ENCODE measurements around the gene AFMID.

DNA sequence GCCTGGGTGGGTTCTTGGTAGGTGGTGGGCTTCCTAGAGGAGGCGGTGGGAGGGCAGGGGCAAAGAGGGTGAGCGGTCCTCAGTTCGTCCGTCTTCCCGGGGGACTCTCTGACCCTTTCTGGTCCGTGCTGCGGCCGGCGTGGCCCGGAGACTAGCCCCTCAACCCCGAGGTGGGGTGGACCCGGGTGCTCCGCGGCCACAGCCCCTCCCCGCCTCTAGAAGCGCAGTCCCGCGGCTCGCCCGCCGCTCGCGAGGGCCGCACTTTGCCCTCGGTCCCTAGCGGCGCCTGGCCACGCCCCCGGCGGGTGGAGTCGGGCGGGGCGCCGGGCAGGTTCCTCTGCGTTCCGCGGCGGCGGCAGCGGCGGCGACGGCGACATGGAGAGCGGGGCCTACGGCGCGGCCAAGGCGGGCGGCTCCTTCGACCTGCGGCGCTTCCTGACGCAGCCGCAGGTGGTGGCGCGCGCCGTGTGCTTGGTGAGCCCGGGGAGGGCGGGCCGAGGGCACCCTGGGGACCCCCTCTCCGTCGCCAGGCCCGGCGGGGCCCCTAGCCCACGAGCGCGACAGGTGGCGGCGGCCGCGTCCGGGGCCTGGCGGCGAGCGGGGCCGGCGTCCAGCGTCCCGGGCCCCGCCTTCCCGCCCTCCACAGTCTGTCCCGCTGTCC is 18.8 kb upstream of the AFMID start, which contains the start of gene SYNGR2:
- TF ChIP-seq POLR2A (IDR thresholded peaks at IDR 0.05), result peak; percentile 96 to 98
- TF ChIP-seq, protein P1, sequence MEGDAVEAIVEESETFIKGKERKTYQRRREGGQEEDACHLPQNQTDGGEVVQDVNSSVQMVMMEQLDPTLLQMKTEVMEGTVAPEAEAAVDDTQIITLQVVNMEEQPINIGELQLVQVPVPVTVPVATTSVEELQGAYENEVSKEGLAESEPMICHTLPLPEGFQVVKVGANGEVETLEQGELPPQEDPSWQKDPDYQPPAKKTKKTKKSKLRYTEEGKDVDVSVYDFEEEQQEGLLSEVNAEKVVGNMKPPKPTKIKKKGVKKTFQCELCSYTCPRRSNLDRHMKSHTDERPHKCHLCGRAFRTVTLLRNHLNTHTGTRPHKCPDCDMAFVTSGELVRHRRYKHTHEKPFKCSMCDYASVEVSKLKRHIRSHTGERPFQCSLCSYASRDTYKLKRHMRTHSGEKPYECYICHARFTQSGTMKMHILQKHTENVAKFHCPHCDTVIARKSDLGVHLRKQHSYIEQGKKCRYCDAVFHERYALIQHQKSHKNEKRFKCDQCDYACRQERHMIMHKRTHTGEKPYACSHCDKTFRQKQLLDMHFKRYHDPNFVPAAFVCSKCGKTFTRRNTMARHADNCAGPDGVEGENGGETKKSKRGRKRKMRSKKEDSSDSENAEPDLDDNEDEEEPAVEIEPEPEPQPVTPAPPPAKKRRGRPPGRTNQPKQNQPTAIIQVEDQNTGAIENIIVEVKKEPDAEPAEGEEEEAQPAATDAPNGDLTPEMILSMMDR (IDR thresholded peaks at IDR 0.05 in 4 of 5, conservative IDR thresholded peaks at IDR 0.05 in 1 of 5), result peak in 2 of 5 experiments; percentile 16 to 27
